Lower leg skin (tissue), 3 donors: ENCODE measurements around the gene DPP6.

Source experiments
- CTCF ChIP-seq, 3 donors: fragments of 450-650 bp; IDR thresholded peaks; one replicate each; pipeline ENCODE4 v1.5.1; 2016; ENCODE audit warnings: antibody characterized with exemption in 3 of 3, mild to moderate bottlenecking in 3 of 3, moderate library complexity in 2 of 3
- POLR2A ChIP-seq, 2 donors: fragments of 450-650 bp; IDR thresholded peaks; one replicate each; pipeline ENCODE4 v1.6.1; 2016 to 2017; ENCODE audit warnings: antibody characterized with exemption in 2 of 2, mild to moderate bottlenecking in 1 of 2, moderate library complexity in 1 of 2

GRCh38 chr7:154519229-154519628 lies 467.0 kb downstream of the DPP6 start:
- TF ChIP-seq CTCF (IDR thresholded peaks at IDR 0.05) (no peak), POLR2A (IDR thresholded peaks at IDR 0.05) (no peak)
